ENCODE measurements around the gene TRMT44. TPM values are rescaled to one million over a fixed set of nuclear protein-coding genes. Genes with fewer than 3 reads are reported as not detected.

TRMT44 gene
- total and polyA plus RNA-seq, 2 of the 4 experiments (the other 2 are of a cell fraction) = 7.3 to 8.1 TPM

- intact Hi-C loops (cut with micrococcal nuclease) (no loop called here), dilution Hi-C loops (cut with HindIII; ENCODE audit: low sequenced_read_pairs, unreplicated experiment) (no loop called here), in situ Hi-C loops (cut with MboI; ENCODE audit: low sequenced_read_pairs) (loop anchor here (5.0 kb wide), 2 partner anchors 163 to 228 kb away; no protein-coding TSS in a partner anchor)
- Histone ChIP-seq H3K56ac (ENCODE audit: extremely low read depth, insufficient read depth, low read length) (no peak overlapping the region), H3K36me3 (ENCODE audit: control insufficient read depth, insufficient read depth, low read length) (peaks cover 26% of the 10 kb centered on the region), H2BK15ac (ENCODE audit: low read depth, low read length) (no peak overlapping the region), H3K14ac (replicated peaks; ENCODE audit: low read depth, low read length) (no peak overlapping the region), H2BK120ac (ENCODE audit: low read depth, low read length) (no peak overlapping the region), H3K4me1 (ENCODE audit: control insufficient read depth, insufficient read depth, low read length) (no peaks in the 10 kb centered on the region), H3K4ac (ENCODE audit: low read depth, low read length) (no peak overlapping the region), H3K27ac (ENCODE audit: insufficient read depth, low read length) (no peak overlapping the region), H3K9me1 (ENCODE audit: insufficient read depth, low read length) (no peaks in the 10 kb centered on the region; the same call in 1 of the 2 replicates), H4K20me1 (ENCODE audit: insufficient read depth, low read length) (no peaks in the 10 kb centered on the region), H2BK5ac (ENCODE audit: low read depth, low read length, poor library complexity, severe bottlenecking) (no peak overlapping the region), H2AFZ (replicated peaks; ENCODE audit: low read length, poor library complexity) (no peak overlapping the region), H4K8ac (ENCODE audit: low read depth in 2 of 2, low read length in 2 of 2) (no peak overlapping the region), H3K9ac (ENCODE audit: low read depth, low read length) (no peak overlapping the region), H2BK20ac (ENCODE audit: low read depth, low read length) (no peak overlapping the region), H4K91ac (ENCODE audit: insufficient read depth, low read depth, low read length) (no peak overlapping the region), H3K79me1 (ENCODE audit: low read depth in 1 of 2, low read length in 2 of 2) (peaks cover 0 to 3% of the 10 kb centered on the region in 2 experiments; a peak in 1 of 4 replicates), H3K9me3 (ENCODE audit: control insufficient read depth, insufficient read depth, low read length) (no peaks in the 10 kb centered on the region), H2AK5ac (ENCODE audit: low read depth, low read length) (no peak overlapping the region), H3K4me3 (ENCODE audit: insufficient read depth, low read depth, low read length) (no peak overlapping the region), H3K18ac (ENCODE audit: low read depth, low read length) (no peak overlapping the region), H3K27me3 (ENCODE audit: control insufficient read depth, insufficient read depth, low read length) (no peaks in the 10 kb centered on the region), H3K4me2 (ENCODE audit: low read depth, low read length) (no peak overlapping the region), H2AK9ac (replicated peaks; ENCODE audit: low read depth, low read length, poor library complexity) (no peak overlapping the region), H3K23ac (ENCODE audit: low read depth, low read length) (no peak overlapping the region), H4K5ac (ENCODE audit: low read depth, low read length) (no peak overlapping the region)
- no TSS peak for BruUV-seq (replicated peaks)
- POLR2A ChIA-PET (ENCODE audit: unreplicated experiment) = no interaction called here
- 84% methylated on average over 5 of the region's 14 CpGs; no CpG with 5 or more reads in 1 of the 2 experiments for WGBS, 2 experiments (ENCODE audit: extremely low coverage in 2 of 2, insufficient read length in 1 of 2)
- DNase-seq (no peak), ATAC-seq (ENCODE audit: low read depth) (no peak)
- CTCF ChIA-PET = no interaction called here
- no peak for TF ChIP-seq RCOR1 (IDR thresholded peaks at IDR 0.05; ENCODE audit: insufficient replicate concordance, low read length)
- TF ChIP-seq CTCF (conservative IDR thresholded peaks at IDR 0.05; ENCODE audit: low read depth, low read length) = no peak
- no peak for TF ChIP-seq RAD21 (IDR thresholded peaks at IDR 0.05; ENCODE audit: low read length)
- TF ChIP-seq CEBPB (IDR thresholded peaks at IDR 0.05; ENCODE audit: low read depth, low read length) = no peak
- no peak for TF ChIP-seq NFE2L2 (IDR thresholded peaks at IDR 0.05; ENCODE audit: low read depth, low read length)
- TF ChIP-seq MXI1 (IDR thresholded peaks at IDR 0.05; ENCODE audit: borderline replicate concordance, low read depth, low read length) = no peak
- TF ChIP-seq CHD1 (IDR thresholded peaks at IDR 0.05; ENCODE audit: low read depth, low read length) = no peak
- TF ChIP-seq MAFK (IDR thresholded peaks at IDR 0.05; ENCODE audit: low read depth, low read length) = no peak
- TF ChIP-seq, protein P1, sequence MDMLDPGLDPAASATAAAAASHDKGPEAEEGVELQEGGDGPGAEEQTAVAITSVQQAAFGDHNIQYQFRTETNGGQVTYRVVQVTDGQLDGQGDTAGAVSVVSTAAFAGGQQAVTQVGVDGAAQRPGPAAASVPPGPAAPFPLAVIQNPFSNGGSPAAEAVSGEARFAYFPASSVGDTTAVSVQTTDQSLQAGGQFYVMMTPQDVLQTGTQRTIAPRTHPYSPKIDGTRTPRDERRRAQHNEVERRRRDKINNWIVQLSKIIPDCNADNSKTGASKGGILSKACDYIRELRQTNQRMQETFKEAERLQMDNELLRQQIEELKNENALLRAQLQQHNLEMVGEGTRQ (IDR thresholded peaks at IDR 0.05; ENCODE audit: low read depth, low read length) = no peak
- TF ChIP-seq, protein P2, sequence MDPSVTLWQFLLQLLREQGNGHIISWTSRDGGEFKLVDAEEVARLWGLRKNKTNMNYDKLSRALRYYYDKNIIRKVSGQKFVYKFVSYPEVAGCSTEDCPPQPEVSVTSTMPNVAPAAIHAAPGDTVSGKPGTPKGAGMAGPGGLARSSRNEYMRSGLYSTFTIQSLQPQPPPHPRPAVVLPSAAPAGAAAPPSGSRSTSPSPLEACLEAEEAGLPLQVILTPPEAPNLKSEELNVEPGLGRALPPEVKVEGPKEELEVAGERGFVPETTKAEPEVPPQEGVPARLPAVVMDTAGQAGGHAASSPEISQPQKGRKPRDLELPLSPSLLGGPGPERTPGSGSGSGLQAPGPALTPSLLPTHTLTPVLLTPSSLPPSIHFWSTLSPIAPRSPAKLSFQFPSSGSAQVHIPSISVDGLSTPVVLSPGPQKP (IDR thresholded peaks at IDR 0.05; ENCODE audit: borderline replicate concordance, low read depth, low read length) = no peak
- no peak for TF ChIP-seq POLR2A (IDR thresholded peaks at IDR 0.05; ENCODE audit: low read depth, low read length)
- no peak for TF ChIP-seq SMC3 (IDR thresholded peaks at IDR 0.05; ENCODE audit: low read depth, low read length)
- no peak for TF ChIP-seq RFX5 (IDR thresholded peaks at IDR 0.05; ENCODE audit: low read depth, low read length)
- no peak for TF ChIP-seq MAZ (IDR thresholded peaks at IDR 0.05; ENCODE audit: borderline replicate concordance, low read depth, low read length)
These were observed 35.6 kb upstream of the TRMT44 start for GRCh38 chr4:8404791-8405515.
